Measurements from ENCODE around the gene FASN. TPM values are rescaled to one million over a fixed set of nuclear protein-coding genes. Genes with fewer than 3 reads are reported as not detected.

Gene FASN
- polyA plus RNA-seq, 2 of the 4 experiments (the other 2 are of a cell fraction) = 12.9 to 169 TPM

DNA sequence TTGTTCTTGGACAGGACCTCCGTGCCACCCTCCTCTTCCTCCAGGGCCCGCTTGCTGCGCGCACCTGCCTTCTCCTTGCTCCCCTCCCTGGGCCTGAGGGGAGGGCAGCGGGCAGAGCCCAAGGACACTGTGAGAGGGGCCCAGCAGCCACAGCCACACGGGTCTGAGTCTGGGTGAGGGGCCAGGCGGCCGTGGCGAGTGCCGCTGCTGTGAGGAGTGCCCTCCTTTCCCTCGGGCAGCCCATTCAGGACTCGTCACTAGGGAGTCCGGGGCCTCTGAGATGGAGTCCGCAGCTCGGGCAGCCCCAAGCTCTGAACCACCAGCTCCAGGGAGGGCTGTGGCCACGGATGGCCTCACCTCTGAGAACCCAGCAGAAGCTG is 38.0 kb downstream of the FASN start:
- FAIRE-seq = no peak
- CTCF ChIA-PET = interaction anchor here (0.6 to 21.7 kb wide), 5 partner anchors 9 to 100 kb away, joined by 3 to 191 read pairs (median 5); partner anchors contain the start of genes DCXR and RAC3

DNA sequence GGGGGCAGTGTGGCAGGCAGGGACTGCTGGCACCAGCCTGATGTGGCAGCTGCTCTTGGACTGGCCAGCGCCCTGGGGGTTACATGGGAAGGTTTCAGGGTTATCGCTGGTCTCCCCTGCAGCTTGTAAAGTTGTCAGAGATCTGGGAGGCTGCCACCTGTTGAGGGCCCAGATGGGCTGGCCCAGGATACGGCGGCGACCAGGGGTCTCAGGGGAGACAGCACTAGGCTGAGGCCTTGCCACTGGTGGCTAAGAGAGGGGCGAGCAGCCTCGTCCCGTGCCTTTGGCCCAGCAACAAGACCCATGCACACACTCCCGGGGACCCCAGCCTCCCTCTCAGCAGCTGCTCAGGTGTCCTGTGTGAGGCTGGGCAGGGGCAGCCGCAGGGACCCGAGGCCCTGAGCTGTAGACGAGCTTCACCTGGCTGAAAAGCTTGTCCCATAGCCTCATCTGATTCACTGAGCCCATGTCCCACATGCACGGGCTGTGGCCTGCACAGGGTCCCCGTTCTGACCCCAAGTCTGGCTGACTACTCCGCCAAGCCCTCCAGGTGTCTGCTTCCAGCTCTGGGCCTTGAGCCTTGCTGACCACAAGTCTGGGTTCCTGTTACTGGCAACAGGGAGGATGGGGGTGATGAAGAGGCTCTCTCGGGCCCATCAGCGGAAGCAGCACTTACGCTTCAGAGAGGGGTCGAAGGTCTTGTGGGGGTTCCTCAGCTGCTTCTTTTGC is 38.6 kb downstream of the FASN start:
- Histone ChIP-seq H3K9me3 (no peaks in the 10 kb centered on the region), H3K4me3 (no peak overlapping the region), H3K4me2 (no peak overlapping the region), H3K27ac (no peak overlapping the region), H3K4me1 (peaks cover 10% of the 10 kb centered on the region; the same call in 2 of the 3 replicates)
- WGBS (ENCODE audit: missing lambda C conversion rate) = 89% methylated on average over 17 of the region's 19 CpGs
- ChIA-PET CTCF (interaction anchor here (1.0 to 21.7 kb wide), 5 partner anchors 9 to 100 kb away, joined by 3 to 191 read pairs (median 4); partner anchors contain the start of genes DCXR and RAC3), POLR2A (interaction anchor here (0.6 to 2.8 kb wide), 3 partner anchors 22 to 106 kb away, joined by 5 to 10 read pairs (median 7); partner anchors contain the start of genes DCXR and FASN)
- DNase-seq (ENCODE audit: low read depth in 1 of 2, low spot score in 1 of 2) (no peak), FAIRE-seq (no peak), ATAC-seq (no peak)
- no peak for TF ChIP-seq RARB (CRISPR knock-in tag; IDR thresholded peaks at IDR 0.05)
- no peak for TF ChIP-seq FOSB (CRISPR knock-in tag; IDR thresholded peaks at IDR 0.05)
- TF ChIP-seq KDM5A (IDR thresholded peaks at IDR 0.05) = no peak

More for the DNA sequence above, 38.0 kb downstream of the FASN start:
- Histone ChIP-seq H3K9me3 (no peaks in the 10 kb centered on the region), H3K4me2 (no peak overlapping the region), H3K4me1 (peaks cover 13% of the 10 kb centered on the region; the same call in 2 of the 3 replicates), H3K4me3 (no peak overlapping the region), H3K27ac (no peak overlapping the region)
- DNase-seq (ENCODE audit: low read depth in 1 of 2, low spot score in 1 of 2) (no peak), ATAC-seq (no peak)
- POLR2A ChIA-PET = interaction anchor here (1.3 to 2.8 kb wide), 2 partner anchors 22 to 38 kb away, joined by 5 to 10 read pairs; partner anchors contain the start of genes DCXR and FASN
- TF ChIP-seq POLR2A (IDR thresholded peaks at IDR 0.05; ENCODE audit: low read length) = no peak
- TF ChIP-seq, protein P1, sequence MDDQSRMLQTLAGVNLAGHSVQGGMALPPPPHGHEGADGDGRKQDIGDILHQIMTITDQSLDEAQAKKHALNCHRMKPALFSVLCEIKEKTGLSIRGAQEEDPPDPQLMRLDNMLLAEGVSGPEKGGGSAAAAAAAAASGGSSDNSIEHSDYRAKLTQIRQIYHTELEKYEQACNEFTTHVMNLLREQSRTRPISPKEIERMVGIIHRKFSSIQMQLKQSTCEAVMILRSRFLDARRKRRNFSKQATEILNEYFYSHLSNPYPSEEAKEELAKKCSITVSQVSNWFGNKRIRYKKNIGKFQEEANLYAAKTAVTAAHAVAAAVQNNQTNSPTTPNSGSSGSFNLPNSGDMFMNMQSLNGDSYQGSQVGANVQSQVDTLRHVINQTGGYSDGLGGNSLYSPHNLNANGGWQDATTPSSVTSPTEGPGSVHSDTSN (IDR thresholded peaks at IDR 0.05) = no peak
- TF ChIP-seq ZC3H11A (IDR thresholded peaks at IDR 0.05) = no peak
- TF ChIP-seq, protein P2, sequence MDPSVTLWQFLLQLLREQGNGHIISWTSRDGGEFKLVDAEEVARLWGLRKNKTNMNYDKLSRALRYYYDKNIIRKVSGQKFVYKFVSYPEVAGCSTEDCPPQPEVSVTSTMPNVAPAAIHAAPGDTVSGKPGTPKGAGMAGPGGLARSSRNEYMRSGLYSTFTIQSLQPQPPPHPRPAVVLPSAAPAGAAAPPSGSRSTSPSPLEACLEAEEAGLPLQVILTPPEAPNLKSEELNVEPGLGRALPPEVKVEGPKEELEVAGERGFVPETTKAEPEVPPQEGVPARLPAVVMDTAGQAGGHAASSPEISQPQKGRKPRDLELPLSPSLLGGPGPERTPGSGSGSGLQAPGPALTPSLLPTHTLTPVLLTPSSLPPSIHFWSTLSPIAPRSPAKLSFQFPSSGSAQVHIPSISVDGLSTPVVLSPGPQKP (IDR thresholded peaks at IDR 0.05; ENCODE audit: low read depth, low read length) = no peak
- TF ChIP-seq ZSCAN20 (CRISPR knock-in tag; IDR thresholded peaks at IDR 0.05) = no peak
- TF ChIP-seq RAD21 (conservative IDR thresholded peaks at IDR 0.05 in 1 of 2, IDR thresholded peaks at IDR 0.05 in 1 of 2) = no peak
- no peak for TF ChIP-seq BHLHE40 (IDR thresholded peaks at IDR 0.05; ENCODE audit: low read depth, low read length)
- TF ChIP-seq EHMT2 (IDR thresholded peaks at IDR 0.05; ENCODE audit: low read depth) = no peak
- WGBS (ENCODE audit: missing lambda C conversion rate) = 91% methylated on average over 16 of the region's 16 CpGs

DNA sequence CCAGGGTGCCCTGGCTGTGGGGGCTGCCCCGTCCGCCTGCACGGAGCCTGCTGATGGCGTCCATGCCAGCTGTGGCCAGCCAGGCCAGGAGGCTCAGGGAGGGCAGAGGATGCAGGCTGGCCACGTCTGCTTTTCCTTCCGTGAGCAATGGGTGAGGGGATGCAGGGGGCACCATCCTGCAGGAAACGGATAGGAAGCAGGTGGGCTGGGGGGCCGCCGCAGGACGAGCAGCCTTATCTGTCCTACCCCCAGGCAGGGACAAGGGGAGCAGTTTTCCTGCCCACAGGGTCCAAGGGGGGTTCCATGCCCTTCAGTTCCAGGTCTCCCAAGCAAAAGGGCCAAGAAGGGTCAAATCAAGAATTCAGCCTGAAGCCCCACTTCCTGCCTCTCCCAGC is 39.2 kb downstream of the FASN start:
- FAIRE-seq (no peak), ATAC-seq (no peak), DNase-seq (ENCODE audit: low read depth in 1 of 2, low spot score in 1 of 2) (no peak)
- WGBS (ENCODE audit: missing lambda C conversion rate) = 90% methylated on average over 10 of the region's 10 CpGs
- H3K9me3 ChIP-seq = no peaks in the 10 kb centered on the region
- no peak overlapping the region for H3K4me2 ChIP-seq
- no peak for TF ChIP-seq HDAC2 (IDR thresholded peaks at IDR 0.05)
- ChIA-PET POLR2A (interaction anchor here (0.6 to 2.8 kb wide), 2 partner anchors 21 to 105 kb away, joined by 7 to 10 read pairs; partner anchors contain the start of gene DCXR), CTCF (interaction anchor here (0.9 to 21.7 kb wide), 5 partner anchors 8 to 99 kb away, joined by 3 to 191 read pairs (median 3); partner anchors contain the start of genes DCXR and RAC3)
- H3K4me1 ChIP-seq = peaks cover 4% of the 10 kb centered on the region; the same call in 1 of the 3 replicates
- no peak overlapping the region for H3K4me3 ChIP-seq
- H3K27ac ChIP-seq = no peak overlapping the region

DNA sequence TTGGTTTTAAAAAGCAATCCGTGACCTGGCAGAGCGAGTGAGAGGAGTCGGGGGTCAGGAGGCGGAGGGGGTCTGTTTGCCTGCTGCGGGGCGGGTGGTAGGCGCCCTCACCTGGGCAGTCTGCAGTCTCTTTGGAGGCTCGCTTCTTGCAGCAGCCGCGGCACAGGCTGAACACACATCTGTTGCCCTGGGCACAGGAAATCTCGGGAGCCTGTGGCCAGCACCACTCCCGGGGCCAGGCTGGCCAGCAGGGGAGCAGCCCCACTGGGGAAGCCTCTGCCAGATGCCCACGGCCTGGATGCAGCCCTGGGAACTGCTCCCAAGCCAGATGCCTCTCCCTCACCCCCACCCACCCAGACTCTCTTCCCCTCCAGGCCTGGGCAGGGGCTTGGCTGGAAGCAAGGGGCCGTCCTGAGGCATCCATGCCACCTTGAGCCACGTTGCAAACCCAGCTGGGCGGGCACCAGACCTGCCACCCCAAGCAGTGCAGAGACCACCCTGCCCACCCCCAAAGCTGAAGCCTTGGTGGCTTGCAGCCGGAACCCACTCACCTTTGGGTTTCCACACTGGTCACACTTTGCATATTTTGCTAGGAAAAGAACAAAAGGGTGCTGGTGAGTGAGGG is 39.7 kb downstream of the FASN start:
- no peak overlapping the region for H3K4me2 ChIP-seq
- ATAC-seq (peak; percentile 4 to 8; a peak in 2 of 6 replicates), DNase-seq (ENCODE audit: low read depth in 1 of 2, low spot score in 1 of 2) (no peak), FAIRE-seq (no peak)
- TF ChIP-seq, protein P1 (IDR thresholded peaks at IDR 0.05) = peak; percentile 22; the same call in 1 of the 2 replicates
- no peak for TF ChIP-seq ZNF302 (CRISPR knock-in tag; IDR thresholded peaks at IDR 0.05)
- TF ChIP-seq RCOR1 (IDR thresholded peaks at IDR 0.05; ENCODE audit: low read depth, low read length) = no peak
- no peak overlapping the region for H3K4me3 ChIP-seq
- ChIA-PET CTCF (interaction anchor here (0.9 to 21.7 kb wide), 3 partner anchors 10 to 28 kb away, joined by 3 to 191 read pairs (median 4); partner anchors contain the start of genes DCXR and RAC3), POLR2A (interaction anchor here (2.8 kb wide), 1 partner anchor 21 kb away, joined by 10 read pairs; the partner anchor contains the start of gene DCXR)
- H3K9me3 ChIP-seq = no peaks in the 10 kb centered on the region
- peaks cover 2% of the 10 kb centered on the region; the same call in 2 of the 3 replicates for H3K4me1 ChIP-seq
- no peak overlapping the region for H3K27ac ChIP-seq
- 82% methylated on average over 17 of the region's 17 CpGs for WGBS (ENCODE audit: missing lambda C conversion rate)

Data from A549 (cell line).